Dermis blood vessel endothelial cell (primary cell): ENCODE measurements around the gene CTSA. TPM values are rescaled to one million over a fixed set of nuclear protein-coding genes. Genes with fewer than 3 reads are reported as not detected.
A peak's percentile ranks its signal among the peaks of the same experiment; 100 is the strongest.
"Not testable (repeated sequence)": the region's sequence is repeated elsewhere in the genome, so short reads cannot be mapped to it uniquely, and the experiment has no call there.

Source experiments
- DNase-seq: peaks from one replicate; pipeline ENCODE4 v3.0.0; 2010
- total RNA-seq: library from RNA; depleted of rRNA; stranded (reverse); fragments of >200 nt; gene quantifications from 2 replicates; pipeline ENCODE4 v1.2.3, GENCODE V29; 2014

Gene CTSA
- total RNA-seq, 1 donor from 2014 or later, result 47.8 TPM

DNA sequence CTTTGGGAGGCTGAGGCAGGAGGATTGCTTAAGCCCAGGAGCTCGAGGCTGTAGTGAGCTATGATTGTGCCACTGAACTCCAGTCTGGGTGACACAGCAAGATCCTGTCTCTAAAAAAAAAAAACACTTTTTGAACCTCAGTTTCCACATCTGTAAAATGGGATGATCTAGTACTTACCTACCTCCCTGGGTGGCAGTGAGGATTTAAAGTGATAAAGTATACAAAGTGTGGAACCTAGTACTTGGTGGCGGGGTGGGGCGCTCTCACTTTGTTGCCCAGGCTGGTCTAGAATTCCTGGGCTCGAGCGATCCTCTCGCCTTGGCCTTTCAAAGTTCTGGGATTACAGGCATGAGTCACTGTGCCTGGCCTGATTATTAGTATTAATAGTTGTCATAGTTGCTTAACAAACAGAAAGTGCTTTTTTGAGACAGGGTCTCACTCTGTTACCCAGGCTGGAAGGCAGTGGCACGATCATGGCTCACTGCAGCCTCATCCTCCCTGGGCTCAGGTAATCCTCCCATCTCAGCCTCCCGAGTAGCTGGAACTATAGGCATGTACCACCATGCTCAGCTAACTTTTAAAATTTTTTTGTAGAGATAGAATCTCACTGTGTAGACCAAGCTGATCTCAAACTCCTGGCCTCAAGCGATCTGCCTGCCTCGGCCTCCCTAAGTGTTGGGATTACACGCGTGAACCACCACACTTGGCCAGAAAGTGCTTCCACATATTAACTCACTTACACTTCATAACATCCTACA lies 27.8 kb downstream of the CTSA start:
- DNase-seq, result no peak

- peak; percentile 76 for DNase-seq
Measured at GRCh38 chr20:45919542-45920399, 28.6 kb downstream of the CTSA start.

- no peak for DNase-seq
Measured at GRCh38 chr20:45920462-45921336, 29.6 kb downstream of the CTSA start.

DNA sequence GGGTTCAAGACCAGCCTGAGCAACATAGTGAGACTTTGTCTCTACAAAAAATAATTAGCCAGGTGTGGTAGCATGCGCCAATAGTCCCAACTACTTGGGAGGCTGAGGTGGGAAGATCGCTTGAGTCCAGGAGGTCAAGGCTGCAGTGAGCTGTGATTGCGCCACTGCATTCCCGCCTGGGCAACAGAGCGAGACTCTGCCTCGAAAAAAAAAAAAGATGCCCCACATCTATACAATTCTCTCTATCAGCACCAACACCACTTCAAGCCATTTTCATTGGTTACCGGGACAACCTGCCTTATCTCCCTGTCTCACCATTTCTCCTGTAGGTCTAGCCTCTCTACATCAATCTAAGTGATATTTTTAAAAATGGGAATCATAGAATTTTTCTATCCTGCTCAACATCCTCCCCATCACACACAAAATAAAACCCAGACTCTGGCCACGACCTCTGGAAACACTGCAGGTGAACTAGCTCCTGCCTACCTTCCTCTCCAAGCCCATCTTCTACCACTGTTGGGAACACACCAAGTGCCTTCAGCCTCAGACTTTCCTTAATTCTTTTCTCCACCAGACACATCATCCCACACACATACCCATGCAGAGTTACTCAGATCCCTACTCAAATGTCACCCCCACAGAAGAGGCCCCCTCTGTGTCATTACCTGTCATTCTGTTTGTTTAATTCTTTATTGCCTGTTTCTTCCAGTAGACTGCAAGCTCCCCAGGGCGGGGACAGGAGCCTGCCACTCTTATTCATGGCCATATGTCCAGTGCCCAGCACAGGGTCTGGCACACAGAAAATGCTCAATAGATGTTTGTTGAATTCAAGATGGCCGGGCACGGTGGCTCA lies 30.4 kb downstream of the CTSA start:
- DNase-seq, result no peak

DNA sequence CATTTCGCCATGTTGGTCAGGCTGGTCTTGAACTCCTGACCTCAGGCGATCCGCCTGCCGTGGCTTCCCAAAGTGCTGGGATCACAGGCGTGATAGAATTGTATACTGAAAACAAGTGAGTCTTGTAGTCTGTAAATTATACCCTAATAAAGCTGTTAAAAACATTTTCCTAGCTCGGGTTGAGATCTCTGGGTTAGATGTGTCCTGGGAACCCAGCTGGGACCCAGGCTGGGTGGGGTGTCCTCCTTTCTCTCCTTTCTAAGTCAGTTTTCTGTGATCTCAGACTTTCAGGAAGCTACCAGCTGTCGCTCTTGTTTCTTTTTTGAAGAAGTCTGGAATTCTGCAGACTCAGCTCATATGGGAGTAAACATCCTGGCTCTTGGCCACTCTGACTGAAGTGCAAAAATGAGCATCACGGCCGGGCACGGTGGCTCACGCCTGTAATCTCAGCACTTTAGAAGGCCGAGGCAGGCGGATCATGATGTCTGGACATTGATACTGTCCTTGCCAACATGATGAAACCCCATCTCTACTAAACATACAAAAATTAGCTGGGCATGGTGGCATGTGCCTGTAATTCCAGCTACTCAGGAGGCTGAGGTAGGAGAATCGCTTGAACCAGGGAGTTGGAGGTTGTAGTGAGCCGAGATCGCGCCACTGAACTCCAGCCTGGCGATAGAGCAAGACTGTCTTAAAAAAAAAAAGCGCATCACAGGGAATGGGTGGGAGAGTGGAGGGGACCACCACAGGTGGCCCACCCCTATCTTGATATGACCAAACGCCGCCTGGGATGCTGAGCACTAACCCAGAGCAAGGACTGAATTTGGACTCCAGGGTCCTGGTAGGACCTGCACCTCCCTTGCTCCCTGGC lies 33.5 kb downstream of the CTSA start:
- DNase-seq, result peak; percentile 56

DNA sequence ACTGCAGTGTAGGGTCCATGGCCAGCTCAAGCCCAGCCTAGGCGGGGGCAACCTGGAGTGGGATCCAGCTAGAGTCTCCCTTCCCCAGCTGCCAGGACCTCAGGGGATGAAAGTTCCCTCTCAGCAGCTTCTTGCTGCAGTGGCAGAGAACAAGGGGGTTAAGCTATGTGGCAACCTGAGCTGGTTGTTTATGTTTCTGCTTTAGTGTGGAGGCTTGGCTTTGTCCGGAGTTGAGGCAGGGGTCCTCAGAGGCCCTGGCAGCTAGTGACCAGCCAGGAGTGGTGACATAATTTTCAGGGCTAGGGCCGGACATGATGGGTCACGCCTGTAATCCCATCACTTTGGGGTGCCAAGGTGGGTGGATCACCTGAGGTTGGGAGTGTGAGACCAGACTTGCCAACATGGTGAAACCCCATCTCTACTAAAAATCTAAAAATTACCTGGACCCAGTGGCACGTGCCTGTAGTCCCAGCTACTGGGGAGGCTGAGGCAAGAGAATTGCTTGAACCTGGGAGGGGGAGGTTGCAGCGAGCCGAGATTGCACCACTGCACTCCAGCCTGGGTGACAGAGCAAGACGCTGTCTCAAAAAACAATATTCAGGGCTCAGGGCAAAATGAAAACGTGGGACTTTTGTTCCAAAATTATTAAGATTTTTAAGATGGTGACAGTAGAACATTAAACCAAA lies 34.8 kb downstream of the CTSA start:
- DNase-seq, result no peak

DNA sequence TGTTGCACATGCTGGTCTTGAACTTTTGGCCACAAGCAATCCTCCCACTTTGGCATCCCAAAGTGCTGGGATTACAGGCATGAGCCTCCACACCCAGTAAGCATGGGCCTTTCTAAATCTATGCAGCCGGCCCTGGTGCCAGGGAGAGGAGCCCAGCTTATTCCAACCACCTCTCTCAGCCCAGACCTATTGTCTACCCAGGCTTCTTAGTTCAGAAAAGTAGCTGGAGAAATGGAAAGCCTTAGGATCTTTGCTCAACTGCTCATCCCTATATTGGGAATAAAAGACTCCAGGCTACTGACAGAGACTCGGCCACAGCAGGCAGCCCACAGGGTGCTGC lies 35.6 kb downstream of the CTSA start:
- no peak for DNase-seq

- no peak for DNase-seq
Measured at GRCh38 chr20:45927071-45927878, 36.1 kb downstream of the CTSA start.

GRCh38 chr20:45931680-45932079 lies 40.5 kb downstream of the CTSA start:
- DNase-seq, result not testable (repeated sequence)

- DNase-seq, result peak; percentile 79
Measured at GRCh38 chr20:45933266-45934045, 42.3 kb downstream of the CTSA start.

- peak; percentile 49 for DNase-seq
Measured at GRCh38 chr20:45934046-45934585, 43.0 kb downstream of the CTSA start.

DNA sequence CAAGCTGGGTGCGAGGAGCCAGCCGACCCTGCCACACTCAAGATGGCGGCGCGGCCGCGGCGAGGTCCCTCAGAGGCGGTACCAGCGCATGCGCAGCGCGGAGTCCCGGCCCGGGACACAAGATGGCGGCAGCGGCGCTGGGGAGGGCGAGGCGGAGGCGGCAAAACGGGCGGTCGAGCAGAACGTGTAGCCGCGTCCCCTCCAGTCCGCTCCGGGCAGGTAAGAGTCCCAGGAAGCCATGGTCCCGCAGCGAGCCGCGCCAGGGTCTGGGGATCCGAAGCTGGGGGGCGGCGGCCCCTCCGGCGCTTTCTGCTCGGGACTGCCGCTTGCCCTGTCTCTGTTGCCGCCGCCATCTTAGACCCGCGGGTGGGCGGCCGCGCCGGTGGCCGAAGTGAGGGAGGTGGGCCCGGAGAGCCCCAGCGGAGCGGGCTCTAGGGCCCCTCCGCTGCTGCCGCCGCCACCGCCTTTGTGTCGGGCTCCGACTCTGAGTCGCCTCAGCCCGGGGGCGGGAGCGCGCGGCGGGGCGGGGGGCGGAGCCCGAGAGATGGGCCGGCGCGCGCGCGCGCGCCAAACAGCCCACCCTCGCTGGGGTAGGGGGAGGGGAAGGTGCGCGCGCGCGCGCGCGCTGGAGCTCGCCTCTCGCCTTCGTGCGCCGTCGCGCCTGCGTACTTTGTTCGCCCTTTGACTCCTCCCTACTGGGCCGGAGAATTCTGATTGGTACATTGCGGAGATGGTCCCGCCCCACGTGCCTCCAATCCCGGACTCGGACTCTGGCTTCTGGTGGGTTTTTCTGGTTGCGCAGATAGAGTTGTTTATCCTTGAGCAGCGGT lies 43.7 kb downstream of the CTSA start, which contains the start of gene PCIF1:
TSS of gene PCIF1 (plus strand) at position 98 of the 830 bp plus-strand sequence. CDS start 4,317 bp downstream, outside the sequence.
- peak; percentile 99 for DNase-seq

DNA sequence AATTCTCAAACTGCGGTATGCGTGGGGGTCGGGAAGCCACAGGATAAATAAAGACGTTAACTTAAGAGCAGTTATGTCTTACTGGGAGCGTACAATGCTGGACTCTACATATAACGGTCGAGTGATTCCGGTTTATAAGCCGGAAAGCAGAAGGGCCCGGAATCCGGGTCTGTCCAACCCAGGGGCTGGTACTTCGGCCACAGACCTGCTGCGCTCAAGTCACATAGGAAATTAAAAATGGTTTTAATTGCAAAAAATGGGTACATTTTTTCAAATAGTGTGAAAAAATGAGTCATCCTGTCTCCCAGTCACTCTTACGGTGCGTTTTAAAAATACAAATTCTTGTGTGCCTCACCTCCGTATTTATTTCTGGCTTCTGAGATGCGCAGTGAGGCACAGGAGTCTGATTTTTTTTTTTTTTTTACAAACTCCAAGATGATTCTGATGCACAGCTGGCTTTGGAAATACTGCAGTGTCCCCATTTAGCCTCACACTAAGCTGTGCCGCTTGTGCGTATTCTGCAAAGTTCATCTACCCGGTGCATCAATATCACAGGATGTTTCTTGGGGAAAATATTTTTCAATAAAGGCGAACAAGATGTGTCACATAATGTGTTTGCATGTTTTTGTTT lies 44.4 kb downstream of the CTSA start:
- no peak for DNase-seq

GRCh38 chr20:45937765-45938164 lies 46.6 kb downstream of the CTSA start:
- no peak for DNase-seq

GRCh38 chr20:45938727-45939438 lies 47.7 kb downstream of the CTSA start:
- DNase-seq, result no peak

DNA sequence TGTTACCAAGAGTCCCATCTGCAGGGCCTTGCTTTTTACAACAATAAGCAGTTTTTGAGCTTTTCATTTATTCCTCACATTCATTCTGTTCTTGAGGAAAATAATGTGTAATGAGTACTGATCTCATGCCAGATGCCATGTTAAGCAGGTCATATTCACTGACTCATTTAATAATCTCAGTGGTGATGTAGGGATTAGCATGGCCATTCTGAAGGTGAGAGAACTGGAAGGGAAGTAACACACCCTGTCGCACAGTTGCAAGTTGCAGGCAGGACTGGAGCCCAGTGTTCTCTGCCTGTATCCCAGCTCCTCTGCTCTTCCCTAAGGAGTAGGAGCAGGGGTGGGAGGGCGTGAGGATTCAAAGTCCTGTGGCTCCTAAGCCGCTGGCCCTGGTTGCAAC lies 48.9 kb downstream of the CTSA start:
- DNase-seq, result no peak
